Astrocyte of the spinal cord (primary cell): ENCODE measurements around the gene NF1.

Experiments
- DNase-seq: peaks from one replicate; pipeline ENCODE4 v3.0.0; 2011; ENCODE audit warnings: low read depth, low spot score
- H3K4me3 ChIP-seq: 2 replicates; pipeline ENCODE4 v1.5.1; 2011; ENCODE audit warnings: low read depth, mild to moderate bottlenecking, low read length, moderate library complexity
- in situ Hi-C: cut with HindIII; loops from 2 replicates; pipeline ENCODE4 v1.10.0; 2017; ENCODE audit warnings: low sequenced_read_pairs
- TF ChIP-seq, protein P1 (sequence below): IDR thresholded peaks from 2 replicates; pipeline ENCODE4 v1.5.1; 2012; ENCODE audit warnings: low read depth, mild to moderate bottlenecking, low read length, inconsistent platforms

The NF1 gene

GRCh38 chr17:31134576-31134975 lies 39.8 kb downstream of the NF1 start:
- in situ Hi-C loops: no loop called here
- H3K4me3 ChIP-seq: no peak overlapping the region
- TF ChIP-seq, protein P1, sequence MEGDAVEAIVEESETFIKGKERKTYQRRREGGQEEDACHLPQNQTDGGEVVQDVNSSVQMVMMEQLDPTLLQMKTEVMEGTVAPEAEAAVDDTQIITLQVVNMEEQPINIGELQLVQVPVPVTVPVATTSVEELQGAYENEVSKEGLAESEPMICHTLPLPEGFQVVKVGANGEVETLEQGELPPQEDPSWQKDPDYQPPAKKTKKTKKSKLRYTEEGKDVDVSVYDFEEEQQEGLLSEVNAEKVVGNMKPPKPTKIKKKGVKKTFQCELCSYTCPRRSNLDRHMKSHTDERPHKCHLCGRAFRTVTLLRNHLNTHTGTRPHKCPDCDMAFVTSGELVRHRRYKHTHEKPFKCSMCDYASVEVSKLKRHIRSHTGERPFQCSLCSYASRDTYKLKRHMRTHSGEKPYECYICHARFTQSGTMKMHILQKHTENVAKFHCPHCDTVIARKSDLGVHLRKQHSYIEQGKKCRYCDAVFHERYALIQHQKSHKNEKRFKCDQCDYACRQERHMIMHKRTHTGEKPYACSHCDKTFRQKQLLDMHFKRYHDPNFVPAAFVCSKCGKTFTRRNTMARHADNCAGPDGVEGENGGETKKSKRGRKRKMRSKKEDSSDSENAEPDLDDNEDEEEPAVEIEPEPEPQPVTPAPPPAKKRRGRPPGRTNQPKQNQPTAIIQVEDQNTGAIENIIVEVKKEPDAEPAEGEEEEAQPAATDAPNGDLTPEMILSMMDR: no peak
- no peak for DNase-seq

DNA sequence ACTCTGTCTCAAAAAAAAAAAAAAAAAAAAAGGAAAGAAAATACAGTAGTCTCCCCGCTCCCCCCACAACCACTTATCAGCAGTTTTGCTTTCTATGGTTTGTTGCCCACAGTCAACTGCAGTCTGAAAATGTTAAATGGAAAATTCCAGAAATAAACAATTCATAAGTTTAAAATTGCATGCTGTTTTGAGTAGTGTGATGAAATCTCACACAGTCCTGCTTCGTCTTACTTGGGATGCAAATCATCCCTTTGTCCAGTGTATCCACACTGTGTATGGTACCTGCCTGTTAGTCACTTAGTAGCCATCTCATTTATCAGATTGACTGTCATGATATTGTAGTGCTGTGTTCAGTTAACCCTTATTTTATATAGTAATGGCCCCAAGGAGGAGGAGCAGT lies 41.5 kb downstream of the NF1 start:
- TF ChIP-seq, protein P1: no peak
- in situ Hi-C loops: no loop called here
- H3K4me3 ChIP-seq: no peak overlapping the region
- DNase-seq: no peak

- TF ChIP-seq, protein P1: no peak
- DNase-seq: no peak
- no peak overlapping the region for H3K4me3 ChIP-seq
- in situ Hi-C loops: no loop called here
Observed at GRCh38 chr17:31140111-31140510, 45.3 kb downstream of the NF1 start.

DNA sequence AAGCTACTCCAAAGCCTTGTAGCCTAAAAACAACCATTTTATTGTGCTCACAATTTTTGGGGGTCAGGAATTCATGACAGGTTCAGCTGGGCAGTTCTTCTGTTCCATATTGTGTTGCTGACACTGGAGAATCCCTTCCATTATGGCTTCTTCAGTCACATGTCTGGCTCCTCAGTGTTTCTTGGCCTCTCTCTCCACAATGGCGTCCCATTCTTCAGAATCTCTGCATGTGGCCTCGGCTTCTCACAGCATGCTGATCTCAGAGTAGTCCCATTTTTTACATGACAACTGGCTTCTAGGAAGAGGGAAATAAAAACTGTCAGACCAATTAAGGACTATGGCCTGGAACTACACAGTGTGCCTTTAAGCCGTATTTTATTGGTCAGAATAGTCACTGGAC lies 49.7 kb downstream of the NF1 start:
- in situ Hi-C loops: no loop called here
- no peak for DNase-seq
- TF ChIP-seq, protein P1: no peak
- no peak overlapping the region for H3K4me3 ChIP-seq

- in situ Hi-C loops: no loop called here
- H3K4me3 ChIP-seq: no peak overlapping the region
- DNase-seq: no peak
- TF ChIP-seq, protein P1: no peak
Observed at GRCh38 chr17:31144836-31145235, 50.1 kb downstream of the NF1 start.

DNA sequence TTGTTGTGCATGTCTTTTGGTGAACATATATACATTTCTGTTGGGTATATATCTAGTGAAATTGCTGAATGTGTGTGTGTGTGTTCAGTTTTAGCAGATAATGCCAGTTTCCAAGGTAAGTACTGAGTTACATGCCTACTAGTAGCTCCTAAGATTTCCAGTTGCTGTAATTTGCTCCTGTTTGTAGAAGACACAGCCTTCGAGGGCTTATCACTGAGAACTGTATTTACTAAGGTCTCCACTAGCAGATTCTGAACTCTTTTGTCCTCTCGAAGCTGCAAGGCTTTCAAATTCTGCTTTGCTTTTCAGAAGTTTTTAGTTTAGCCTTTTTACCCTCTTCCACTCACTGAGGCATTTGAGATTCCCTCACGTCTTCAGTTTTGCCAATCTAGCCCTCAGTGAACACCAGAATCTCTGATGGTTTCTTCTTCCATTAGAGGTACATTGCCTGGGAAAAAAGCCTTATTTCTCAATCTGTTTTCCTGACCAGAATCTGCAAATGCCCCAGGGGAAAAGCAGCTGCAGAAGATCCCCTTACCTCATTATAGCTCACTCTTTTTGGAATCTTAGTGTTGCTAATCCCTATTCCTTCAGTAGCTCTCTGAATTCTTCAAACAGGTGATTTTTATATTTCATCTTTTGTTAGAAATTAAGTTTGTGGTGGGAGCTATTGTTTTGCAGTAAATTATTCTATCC lies 52.9 kb downstream of the NF1 start:
- in situ Hi-C loops: no loop called here
- DNase-seq: no peak
- TF ChIP-seq, protein P1: no peak

More for the DNA sequence above, 52.9 kb downstream of the NF1 start:
- no peak overlapping the region for H3K4me3 ChIP-seq
